Psoas muscle (tissue), 8 donors: ENCODE results near the gene SH3D21. TPM values are rescaled to one million over a fixed set of nuclear protein-coding genes. Genes with fewer than 3 reads are reported as not detected.

Source experiments
- ATAC-seq, 4 donors: fragments of 200-7000 bp; cut with Tn5 transposase; one replicate each; pipeline ENCODE4 v1.9.1; 2020; ENCODE audit warnings: moderate library complexity in 3 of 4, mild to moderate bottlenecking in 2 of 4
- DNase-seq, 2 donors: peaks; one replicate each; pipeline ENCODE4 v3.0.0-alpha.2; 2020
- H3K27ac ChIP-seq: fragments of 200-600 bp; one replicate; pipeline ENCODE4 v1.8.0; 2022
- H3K27me3 ChIP-seq, 3 donors: fragments of 200-600 bp in 1 of 3; one replicate each; pipeline versions ENCODE4 v1.6.1 to v1.8.0; 2013 to 2022; ENCODE audit warnings: low read length in 2 of 3, mild to moderate bottlenecking in 2 of 3, moderate library complexity in 1 of 3; ENCODE audit not compliant: insufficient read depth in 3 of 3
- H3K36me3 ChIP-seq, 2 donors: fragments of 200-600 bp in 1 of 2; one replicate each; pipeline versions ENCODE4 v1.6.1 to v1.8.0; 2013 to 2022; ENCODE audit warnings: low read depth in 1 of 2, mild to moderate bottlenecking in 1 of 2, moderate library complexity in 1 of 2; ENCODE audit not compliant: insufficient read depth in 1 of 2
- H3K4me1 ChIP-seq: fragments of 200-600 bp; one replicate; pipeline ENCODE4 v1.8.0; 2022
- H3K4me3 ChIP-seq: fragments of 200-600 bp; one replicate; pipeline ENCODE4 v1.8.0; 2022; ENCODE audit warnings: mild to moderate bottlenecking
- H3K9me3 ChIP-seq: fragments of 200-600 bp; one replicate; pipeline ENCODE4 v1.8.0; 2022
- WGBS, 3 donors: extraction: QIAGEN DNeasy Blood & Tissue Kit; methylation state at CpG; one replicate each; pipeline versions ENCODE4 v1.1.6 to v1.1.7; 2013; 5-methylcytosine and 5-hydroxymethylcytosine counted together
- intact Hi-C, 2 donors: fragments of 100-400 bp; cut with DNase I; formaldehyde crosslinking; loops; one replicate each; pipeline versions ENCODE4 v1.11.0 to v1.14.2; 2022
- polyA plus RNA-seq, 3 donors: library from polyadenylated mRNA; stranded (reverse); fragments of 200-250 nt; gene quantifications; one replicate each; pipeline ENCODE4 v1.2.3, GENCODE V29; 2013
- total RNA-seq, 4 donors: library from RNA; stranded (reverse); fragmentation: NEBNext Ultra II Directional in 2 of 4; extraction: Animal tissue kit (Norgen Biotek cat#: 25700) in 2 of 4; gene quantifications; one replicate each; pipeline versions ENCODE4 v1.2.1 to v1.2.4, GENCODE V29; 2021 to 2023
- TF ChIP-seq, protein P1 (sequence below): fragments of 200-600 bp; IDR thresholded peaks from one replicate; pipeline ENCODE4 v1.8.0; 2022; ENCODE audit warnings: antibody characterized with exemption
- donor health status: healthy with polysubstance abuse.
- donor health status: DM: no; HTN: no; CAD: no; lungs with moderate emphysema.
- donor health status: Bipolar disorder and iron deficiency.
- donor health status: healthy.
- donor health status: DM: yes; HTN: yes; CAD: no.
- donor health status: DM: no; HTN: no; CAD: no.
- donor health status: DM: no; HTN: no; CAD: no.
- donor health status: DM: yes; HTN: yes; CAD: no.

The SH3D21 gene
- total and polyA plus RNA-seq, 7 donors: 0.36 to 1.1 (median 0.88) TPM

DNA sequence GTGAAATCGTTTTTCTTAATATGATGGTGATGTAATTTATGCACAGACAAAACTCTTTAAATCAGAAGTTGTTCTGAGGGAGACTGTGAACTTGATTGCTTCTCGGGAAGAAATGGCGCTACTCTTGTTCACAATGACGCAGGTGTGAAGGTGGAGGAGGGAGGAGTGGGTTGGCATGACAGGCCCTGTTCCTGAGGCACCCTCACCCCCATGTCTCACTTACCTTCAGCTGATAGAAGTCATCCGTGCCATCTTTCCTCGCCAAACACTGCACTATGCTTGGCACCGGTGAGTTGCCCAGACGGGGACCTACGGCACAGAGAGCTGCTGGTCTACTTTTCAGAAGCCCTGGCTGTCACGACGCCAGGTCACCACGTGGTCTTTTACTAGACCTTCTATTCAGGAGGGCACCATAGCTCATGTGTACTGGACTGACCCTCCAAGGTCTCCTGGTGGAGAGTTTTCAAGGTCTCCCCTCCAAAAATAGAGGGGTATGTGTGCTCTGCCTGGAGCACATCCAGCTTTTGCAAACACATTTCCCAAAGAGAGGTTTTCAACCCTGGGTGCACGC, 52.4 kb downstream of the SH3D21 start:
- H3K27me3 ChIP-seq: no peaks in the 10 kb centered on the region
- no peak overlapping the region for H3K27ac ChIP-seq
- H3K4me3 ChIP-seq: no peak overlapping the region
- DNase-seq: no peak
- TF ChIP-seq, protein P1, sequence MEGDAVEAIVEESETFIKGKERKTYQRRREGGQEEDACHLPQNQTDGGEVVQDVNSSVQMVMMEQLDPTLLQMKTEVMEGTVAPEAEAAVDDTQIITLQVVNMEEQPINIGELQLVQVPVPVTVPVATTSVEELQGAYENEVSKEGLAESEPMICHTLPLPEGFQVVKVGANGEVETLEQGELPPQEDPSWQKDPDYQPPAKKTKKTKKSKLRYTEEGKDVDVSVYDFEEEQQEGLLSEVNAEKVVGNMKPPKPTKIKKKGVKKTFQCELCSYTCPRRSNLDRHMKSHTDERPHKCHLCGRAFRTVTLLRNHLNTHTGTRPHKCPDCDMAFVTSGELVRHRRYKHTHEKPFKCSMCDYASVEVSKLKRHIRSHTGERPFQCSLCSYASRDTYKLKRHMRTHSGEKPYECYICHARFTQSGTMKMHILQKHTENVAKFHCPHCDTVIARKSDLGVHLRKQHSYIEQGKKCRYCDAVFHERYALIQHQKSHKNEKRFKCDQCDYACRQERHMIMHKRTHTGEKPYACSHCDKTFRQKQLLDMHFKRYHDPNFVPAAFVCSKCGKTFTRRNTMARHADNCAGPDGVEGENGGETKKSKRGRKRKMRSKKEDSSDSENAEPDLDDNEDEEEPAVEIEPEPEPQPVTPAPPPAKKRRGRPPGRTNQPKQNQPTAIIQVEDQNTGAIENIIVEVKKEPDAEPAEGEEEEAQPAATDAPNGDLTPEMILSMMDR: no peak
- 77 to 89% (median 82%) methylated on average over 13 of the region's 13 CpGs for WGBS, 3 donors
- ATAC-seq: no peak
- no peaks in the 10 kb centered on the region for H3K9me3 ChIP-seq
- H3K4me1 ChIP-seq: peaks cover 12% of the 10 kb centered on the region
- intact Hi-C loops: no loop called here
- peaks cover 6 to 100% of the 10 kb centered on the region in 2 donors for H3K36me3 ChIP-seq

DNA sequence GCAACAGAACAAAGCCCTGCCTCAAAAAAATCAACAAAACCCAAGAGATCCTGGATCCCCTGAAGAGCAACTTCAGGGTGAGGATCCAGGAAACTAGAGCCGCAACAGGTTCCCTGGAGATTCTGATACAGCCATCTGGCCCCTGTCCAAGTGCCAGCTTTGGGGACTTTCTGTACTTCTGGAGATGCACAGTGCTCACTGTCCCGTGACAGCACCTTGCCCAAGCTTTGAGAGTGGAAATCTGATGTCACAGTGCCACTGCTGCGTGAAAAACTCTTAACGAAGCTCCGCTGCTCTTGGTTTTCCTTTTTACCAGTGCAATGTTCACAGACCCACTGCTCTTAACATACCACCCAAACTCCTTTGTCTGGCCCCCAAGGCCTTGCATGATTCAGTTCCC, 53.2 kb downstream of the SH3D21 start:
- Histone ChIP-seq H3K27me3 (no peaks in the 10 kb centered on the region), H3K36me3 (peaks cover 6 to 93% of the 10 kb centered on the region in 2 donors), H3K4me3 (no peak overlapping the region), H3K4me1 (peaks cover 12% of the 10 kb centered on the region), H3K9me3 (no peaks in the 10 kb centered on the region), H3K27ac (no peak overlapping the region)
- ATAC-seq: peak in 1 of 4 donors; percentile 42
- intact Hi-C loops: no loop called here
- TF ChIP-seq, protein P1: no peak
- DNase-seq: no peak
- 57 to 83% (median 77%) methylated on average over 5 of the region's 5 CpGs for WGBS, 3 donors

DNA sequence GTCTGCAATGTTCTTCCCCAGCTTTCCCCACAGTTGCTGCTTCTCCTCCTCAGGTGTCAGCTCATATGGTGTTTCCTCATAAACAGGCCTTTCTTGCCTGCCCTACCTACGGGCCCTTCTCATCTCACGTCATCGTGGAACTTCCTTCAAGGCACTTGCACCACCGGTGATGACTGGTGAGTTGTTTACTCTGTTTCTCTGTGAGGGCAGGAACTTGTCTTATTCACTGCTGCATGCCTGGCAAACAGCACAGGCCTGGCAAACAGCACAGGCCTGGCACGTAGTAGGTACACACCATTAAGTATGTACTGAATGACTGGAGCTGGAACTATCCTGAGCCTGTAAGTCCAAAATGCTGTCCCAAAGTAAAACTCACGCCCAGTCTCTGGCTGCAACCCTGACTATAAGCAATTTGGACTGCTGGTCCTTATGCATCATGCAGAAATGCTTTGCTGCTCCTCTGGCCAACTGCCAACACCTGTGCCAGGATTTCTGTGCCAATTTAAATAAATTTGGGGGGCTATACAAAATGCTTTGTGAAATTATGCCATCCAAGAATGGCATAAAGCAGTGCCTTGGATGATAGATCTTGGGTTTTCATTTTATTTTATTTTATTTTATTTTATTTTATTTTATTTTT, 53.9 kb downstream of the SH3D21 start:
- DNase-seq: no peak
- peaks cover 15% of the 10 kb centered on the region for H3K4me1 ChIP-seq
- H3K36me3 ChIP-seq: peaks cover 6 to 87% of the 10 kb centered on the region in 2 donors
- H3K27me3 ChIP-seq: no peaks in the 10 kb centered on the region
- H3K27ac ChIP-seq: no peak overlapping the region
- WGBS, 3 donors: 37 to 76% (median 54%) methylated on average over 6 of the region's 6 CpGs
- no peak overlapping the region for H3K4me3 ChIP-seq
- H3K9me3 ChIP-seq: no peaks in the 10 kb centered on the region
- peak; percentile 15 to 59 (median 32) for ATAC-seq
- TF ChIP-seq, protein P1: no peak
- intact Hi-C loops: no loop called here

DNA sequence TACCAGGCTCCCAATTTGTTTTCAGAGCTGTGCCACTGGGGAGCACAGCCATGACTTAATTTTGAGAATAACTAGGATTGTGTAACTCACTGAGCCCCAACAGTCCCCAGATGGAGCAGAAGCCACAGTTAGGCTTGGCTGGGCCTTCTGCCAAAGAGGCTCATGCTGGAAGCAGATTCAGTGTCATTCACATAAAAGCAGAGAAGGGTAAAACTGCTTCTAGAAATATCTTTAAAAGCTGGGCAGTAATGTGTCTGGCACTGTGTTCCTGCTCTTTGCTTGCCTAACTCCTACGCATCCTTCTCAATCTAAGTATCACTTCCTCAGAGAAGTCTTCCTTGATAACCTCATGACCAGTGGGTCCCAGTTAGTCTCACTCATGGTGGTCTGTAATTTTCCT, 59.2 kb downstream of the SH3D21 start:
- H3K4me1 ChIP-seq: peaks cover 46% of the 10 kb centered on the region

More for the DNA sequence above, 59.2 kb downstream of the SH3D21 start:
- Histone ChIP-seq H3K27ac (peak overlapping the region; percentile 24), H3K4me3 (no peak overlapping the region), H3K36me3 (peaks cover 3 to 65% of the 10 kb centered on the region in 2 donors), H3K27me3 (no peaks in the 10 kb centered on the region), H3K9me3 (no peaks in the 10 kb centered on the region)
- TF ChIP-seq, protein P1: no peak
- WGBS, 3 donors: 55 to 88% (median 74%) methylated on average over 1 of the region's 1 CpG
- ATAC-seq (peak in 1 of 4 donors; percentile 14), DNase-seq (peak; percentile 66 to 84)
- intact Hi-C loops: loop anchor here in 1 of 2 donors (5.0 kb wide), 1 partner anchor 63 kb away; no protein-coding TSS in a partner anchor
